Activated CD4-positive, alpha-beta T cell treated with anti-CD3 and anti-CD28 coated beads for 24 hours (primary cell): ENCODE measurements around the gene PCDHB6.
"Not testable (repeated sequence)": the region's sequence is repeated elsewhere in the genome, so short reads cannot be mapped to it uniquely, and the experiment has no call there.

ENCODE experiments used
- DNase-seq, 2 donors: peaks; one replicate each; pipeline ENCODE4 v3.0.0-alpha.2; 2020; ENCODE audit warnings: low read depth in 2 of 2

PCDHB6 gene

GRCh38 chr5:141172381-141173204 lies 22.7 kb downstream of the PCDHB6 start, which contains the start of gene PCDHB7:
TSS of gene PCDHB7 (plus strand) at chr5:141172644. CDS start at chr5:141172836, 192 bp downstream.
- DNase-seq = peak in 1 of 2 donors; percentile 16

DNA sequence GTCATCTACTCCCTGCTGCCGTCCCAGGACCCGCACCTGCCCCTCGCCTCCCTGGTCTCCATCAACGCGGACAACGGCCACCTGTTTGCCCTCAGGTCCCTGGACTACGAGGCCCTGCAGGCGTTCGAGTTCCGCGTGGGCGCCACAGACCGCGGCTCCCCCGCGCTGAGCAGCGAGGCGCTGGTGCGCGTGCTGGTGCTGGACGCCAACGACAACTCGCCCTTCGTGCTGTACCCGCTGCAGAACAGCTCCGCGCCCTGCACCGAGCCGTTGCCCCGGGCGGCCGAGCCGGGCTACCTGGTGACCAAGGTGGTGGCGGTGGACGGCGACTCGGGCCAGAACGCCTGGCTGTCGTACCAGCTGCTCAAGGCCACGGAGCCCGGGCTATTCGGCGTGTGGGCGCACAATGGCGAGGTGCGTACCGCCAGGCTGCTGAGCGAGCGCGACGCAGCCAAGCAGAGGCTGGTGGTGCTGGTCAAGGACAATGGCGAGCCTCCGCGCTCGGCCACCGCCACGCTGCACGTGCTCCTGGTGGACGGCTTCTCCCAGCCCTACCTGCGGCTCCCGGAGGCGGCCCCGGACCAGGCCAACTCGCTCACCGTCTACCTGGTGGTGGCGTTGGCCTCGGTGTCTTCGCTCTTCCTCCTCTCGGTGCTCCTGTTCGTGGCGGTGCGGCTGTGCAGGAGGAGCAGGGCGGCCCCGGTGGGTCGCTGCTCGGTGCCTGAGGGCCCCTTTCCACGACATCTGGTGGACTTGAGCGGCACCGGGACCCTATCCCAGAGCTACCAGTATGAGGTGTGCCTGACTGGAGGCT lies 24.6 kb downstream of the PCDHB6 start:
- DNase-seq = not testable (repeated sequence)

DNA sequence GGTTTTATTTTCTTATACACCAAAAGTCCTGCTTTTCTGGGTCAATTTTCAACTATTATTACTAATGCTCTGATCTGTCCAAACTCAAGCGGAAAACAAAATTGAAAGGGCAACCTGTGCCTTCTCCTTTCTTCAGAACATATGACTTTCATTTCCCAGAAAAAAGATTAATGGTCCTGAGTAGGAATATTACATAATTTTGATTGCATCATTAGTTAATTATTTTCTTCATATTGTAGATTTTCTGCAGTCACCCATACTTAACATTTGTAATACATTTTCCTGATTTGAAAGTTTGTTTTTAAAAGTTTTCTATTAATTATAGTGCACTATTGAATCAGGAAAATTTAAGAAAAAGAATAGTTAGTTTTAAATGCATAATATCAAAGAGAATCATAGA lies 26.1 kb downstream of the PCDHB6 start:
- DNase-seq = no peak

GRCh38 chr5:141177577-141178191 lies 27.8 kb downstream of the PCDHB6 start, which contains the start of gene PCDHB8:
TSS of gene PCDHB8 (plus strand) at chr5:141177790. CDS start at chr5:141178035, 245 bp downstream.
- DNase-seq = not testable (repeated sequence)

DNA sequence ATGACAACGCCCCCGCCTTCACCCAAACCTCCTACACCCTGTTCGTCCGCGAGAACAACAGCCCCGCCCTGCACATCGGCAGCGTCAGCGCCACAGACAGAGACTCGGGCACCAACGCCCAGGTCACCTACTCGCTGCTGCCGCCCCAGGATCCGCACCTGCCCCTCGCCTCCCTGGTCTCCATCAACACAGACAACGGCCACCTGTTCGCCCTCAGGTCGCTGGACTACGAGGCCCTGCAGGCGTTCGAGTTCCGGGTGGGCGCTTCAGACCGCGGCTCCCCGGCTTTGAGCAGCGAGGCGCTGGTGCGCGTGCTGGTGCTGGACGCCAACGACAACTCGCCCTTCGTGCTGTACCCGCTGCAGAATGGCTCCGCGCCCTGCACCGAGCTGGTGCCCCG lies 29.5 kb downstream of the PCDHB6 start:
- not testable (repeated sequence) for DNase-seq

DNA sequence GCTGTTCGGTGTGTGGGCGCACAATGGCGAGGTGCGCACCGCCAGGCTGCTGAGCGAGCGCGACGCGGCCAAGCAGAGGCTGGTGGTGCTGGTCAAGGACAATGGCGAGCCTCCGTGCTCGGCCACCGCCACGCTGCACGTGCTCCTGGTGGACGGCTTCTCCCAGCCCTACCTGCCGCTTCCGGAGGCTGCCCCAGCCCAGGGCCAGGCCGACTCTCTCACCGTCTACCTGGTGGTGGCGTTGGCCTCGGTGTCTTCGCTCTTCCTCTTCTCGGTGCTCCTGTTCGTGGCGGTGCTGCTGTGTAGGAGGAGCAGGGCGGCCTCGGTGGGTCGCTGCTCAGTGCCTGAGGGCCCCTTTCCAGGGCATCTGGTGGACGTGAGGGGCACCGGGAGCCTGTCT lies 30.0 kb downstream of the PCDHB6 start:
- not testable (repeated sequence) for DNase-seq

- no peak for DNase-seq
Measured at GRCh38 chr5:141180313-141180712, 30.5 kb downstream of the PCDHB6 start.

DNA sequence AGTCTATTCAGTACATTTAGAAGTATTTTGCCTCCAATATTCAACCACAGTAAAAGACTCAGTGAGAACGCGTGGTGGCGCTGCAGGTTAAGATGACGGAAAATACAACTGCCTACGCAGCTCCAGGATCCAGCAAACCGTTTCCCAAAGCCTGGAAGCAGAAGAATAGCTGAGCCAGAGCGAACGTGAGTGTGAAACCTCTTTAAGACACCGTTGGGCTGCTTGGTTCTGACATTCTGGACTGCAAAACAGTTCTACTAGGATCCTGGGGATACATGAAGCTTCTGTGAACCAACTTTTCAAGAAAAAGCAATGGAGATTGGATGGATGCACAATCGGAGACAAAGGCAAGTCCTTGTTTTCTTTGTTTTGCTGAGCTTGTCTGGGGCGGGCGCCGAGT lies 32.4 kb downstream of the PCDHB6 start, which contains the start of gene PCDHB16:
TSS of gene PCDHB16 (plus strand) at position 140 of the 400 bp plus-strand sequence. CDS start at position 313, 173 bp downstream.
- no peak for DNase-seq

DNA sequence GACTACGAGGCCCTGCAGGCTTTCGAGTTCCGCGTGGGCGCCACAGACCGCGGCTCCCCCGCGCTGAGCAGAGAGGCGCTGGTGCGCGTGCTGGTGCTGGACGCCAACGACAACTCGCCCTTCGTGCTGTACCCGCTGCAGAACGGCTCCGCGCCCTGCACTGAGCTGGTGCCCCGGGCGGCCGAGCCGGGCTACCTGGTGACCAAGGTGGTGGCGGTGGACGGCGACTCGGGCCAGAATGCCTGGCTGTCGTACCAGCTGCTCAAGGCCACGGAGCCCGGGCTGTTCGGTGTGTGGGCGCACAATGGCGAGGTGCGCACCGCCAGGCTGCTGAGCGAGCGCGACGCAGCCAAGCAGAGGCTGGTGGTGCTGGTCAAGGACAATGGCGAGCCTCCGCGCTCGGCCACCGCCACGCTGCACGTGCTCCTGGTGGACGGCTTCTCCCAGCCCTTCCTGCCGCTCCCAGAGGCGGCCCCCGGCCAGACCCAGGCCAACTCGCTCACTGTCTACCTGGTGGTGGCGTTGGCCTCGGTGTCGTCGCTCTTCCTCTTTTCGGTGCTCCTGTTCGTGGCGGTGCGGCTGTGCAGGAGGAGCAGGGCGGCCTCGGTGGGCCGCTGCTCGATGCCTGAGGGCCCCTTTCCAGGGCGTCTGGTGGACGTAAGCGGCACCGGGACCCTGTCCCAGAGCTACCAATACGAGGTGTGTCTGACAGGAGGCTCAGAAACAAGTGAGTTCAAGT lies 34.4 kb downstream of the PCDHB6 start:
- not testable (repeated sequence) for DNase-seq

DNA sequence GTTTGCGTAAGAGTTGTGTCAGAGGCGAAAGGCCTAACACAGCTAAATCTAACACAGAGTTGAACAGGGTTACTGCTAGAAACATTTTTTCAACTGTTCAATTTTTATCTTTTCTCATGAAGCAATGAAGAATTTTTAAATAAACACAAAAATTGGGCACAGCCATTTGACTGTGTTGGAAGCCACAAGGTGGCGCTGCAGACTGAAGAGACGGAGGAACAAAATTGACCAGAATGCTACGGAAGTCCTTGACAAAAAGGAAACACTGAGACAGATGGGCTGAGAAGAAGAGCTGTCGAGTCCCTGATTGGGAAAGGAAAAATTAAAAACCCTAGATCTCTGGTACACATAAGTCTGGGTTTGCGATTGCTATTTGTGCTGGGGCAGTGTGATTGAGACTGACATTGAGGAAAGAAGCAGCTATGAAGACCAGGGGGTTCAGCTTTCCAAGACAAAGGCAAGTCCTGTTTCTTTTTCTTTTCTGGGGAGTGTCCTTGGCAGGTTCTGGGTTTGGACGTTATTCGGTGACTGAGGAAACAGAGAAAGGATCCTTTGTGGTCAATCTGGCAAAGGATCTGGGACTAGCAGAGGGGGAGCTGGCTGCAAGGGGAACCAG lies 37.1 kb downstream of the PCDHB6 start, which contains the start of gene PCDHB9:
TSS of gene PCDHB9 (plus strand) at position 265 of the 616 bp plus-strand sequence. CDS start at position 423, 158 bp downstream.
- DNase-seq = peak in 1 of 2 donors; percentile 22

- not testable (repeated sequence) for DNase-seq
Measured at GRCh38 chr5:141188682-141189081, 38.8 kb downstream of the PCDHB6 start.

GRCh38 chr5:141189131-141189530 lies 39.3 kb downstream of the PCDHB6 start:
- DNase-seq = not testable (repeated sequence)

- no peak for DNase-seq
Measured at GRCh38 chr5:141192110-141192725, 42.4 kb downstream of the PCDHB6 start, which contains the start of gene PCDHB10. TSS of gene PCDHB10 (plus strand) at chr5:141192353. CDS start at chr5:141192553, 200 bp downstream.

DNA sequence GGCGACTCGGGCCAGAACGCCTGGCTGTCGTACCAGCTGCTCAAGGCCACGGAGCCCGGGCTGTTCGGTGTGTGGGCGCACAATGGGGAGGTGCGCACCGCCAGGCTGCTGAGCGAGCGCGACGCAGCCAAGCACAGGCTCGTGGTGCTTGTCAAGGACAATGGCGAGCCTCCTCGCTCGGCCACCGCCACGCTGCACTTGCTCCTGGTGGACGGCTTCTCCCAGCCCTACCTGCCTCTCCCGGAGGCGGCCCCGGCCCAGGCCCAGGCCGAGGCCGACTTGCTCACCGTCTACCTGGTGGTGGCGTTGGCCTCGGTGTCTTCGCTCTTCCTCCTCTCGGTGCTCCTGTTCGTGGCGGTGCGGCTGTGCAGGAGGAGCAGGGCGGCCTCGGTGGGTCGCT lies 44.5 kb downstream of the PCDHB6 start:
- not testable (repeated sequence) for DNase-seq

GRCh38 chr5:141196363-141196762 lies 46.5 kb downstream of the PCDHB6 start:
- DNase-seq = no peak

DNA sequence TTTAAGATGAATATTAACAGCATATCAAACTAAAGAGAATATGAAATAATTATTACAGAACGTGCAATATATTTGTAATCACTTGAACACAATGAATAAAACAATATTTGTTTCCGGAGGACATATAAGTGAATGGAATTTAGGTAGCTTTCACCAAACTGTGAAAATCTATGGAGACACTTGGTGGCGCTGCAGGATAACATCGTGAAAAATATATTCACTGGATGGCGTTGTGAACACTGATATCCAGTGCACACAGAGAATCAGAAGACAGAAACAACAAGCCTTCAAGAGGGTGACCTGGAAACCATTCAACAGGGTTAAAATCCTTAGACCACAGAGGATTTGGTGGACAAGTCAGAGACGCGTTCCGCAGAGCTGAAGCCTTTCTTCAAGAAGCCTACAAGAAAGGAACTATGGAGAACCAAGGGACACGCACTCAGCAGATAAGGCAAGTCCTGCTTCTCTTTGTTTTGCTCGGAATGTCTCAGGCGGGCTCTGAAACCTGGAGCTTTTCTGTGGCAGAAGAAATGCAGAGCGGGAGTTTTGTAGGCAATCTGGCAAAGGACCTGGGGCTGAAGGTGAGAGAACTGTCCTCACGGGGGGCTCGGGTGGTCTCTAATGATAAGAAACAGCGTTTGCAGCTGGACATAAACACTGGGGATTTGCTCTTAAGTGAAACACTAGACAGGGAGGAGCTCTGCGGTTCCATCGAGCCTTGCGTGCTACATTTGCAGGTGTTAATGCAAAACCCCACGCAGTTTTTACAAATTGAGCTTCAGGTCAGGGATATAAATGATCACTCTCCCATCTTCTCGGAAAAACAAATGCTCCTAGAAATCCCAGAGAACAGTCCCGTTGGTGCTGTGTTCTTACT lies 49.7 kb downstream of the PCDHB6 start, which contains the start of gene PCDHB11:
TSS of gene PCDHB11 (plus strand) at position 269 of the 877 bp plus-strand sequence. CDS start at position 417, 148 bp downstream.
- no peak for DNase-seq

GRCh38 chr5:141201126-141201525 lies 51.3 kb downstream of the PCDHB6 start:
- DNase-seq = not testable (repeated sequence)

GRCh38 chr5:141201646-141202045 lies 51.8 kb downstream of the PCDHB6 start:
- not testable (repeated sequence) for DNase-seq
